Breast epithelium (tissue), 3 donors: ENCODE measurements around the gene MCU.

Experiments used
- CTCF ChIP-seq, 3 donors: fragments of 450-650 bp; IDR thresholded peaks; one replicate each; pipeline ENCODE4 v1.5.1; 2016 to 2017; ENCODE audit warnings: antibody characterized with exemption in 3 of 3, mild to moderate bottlenecking in 3 of 3, moderate library complexity in 3 of 3
- POLR2A ChIP-seq: fragments of 450-650 bp; IDR thresholded peaks from one replicate; pipeline ENCODE4 v1.6.1; 2016; ENCODE audit warnings: antibody characterized with exemption, mild to moderate bottlenecking, moderate library complexity
- POLR2AphosphoS5 ChIP-seq, 3 donors: sonication (generic); formaldehyde crosslinking; IDR thresholded peaks; one replicate each; pipeline ENCODE4 v1.6.1; 2017; ENCODE audit warnings: antibody characterized with exemption in 3 of 3

DNA sequence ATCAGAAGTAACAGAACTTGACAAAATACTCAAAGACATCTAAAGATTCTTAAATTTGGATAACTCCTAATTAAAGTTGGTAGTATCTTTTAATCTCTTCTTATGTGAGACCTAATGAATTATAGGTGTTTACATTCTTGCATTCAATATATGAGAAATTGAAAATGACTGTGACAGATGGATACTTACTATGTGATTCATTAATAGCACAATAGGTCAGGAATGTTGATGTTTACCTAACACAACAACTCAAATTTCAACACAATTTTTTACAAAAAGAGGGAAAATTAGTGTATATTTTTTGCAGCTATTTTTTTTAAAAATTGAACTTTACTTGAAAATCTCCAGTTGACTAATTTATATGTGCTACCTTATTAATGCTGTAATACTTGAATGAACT lies 31.7 kb upstream of the MCU start:
- TF ChIP-seq CTCF (IDR thresholded peaks at IDR 0.05) (no peak), POLR2AphosphoS5 (IDR thresholded peaks at IDR 0.05) (no peak), POLR2A (no peak)
